GM19395 (cell line): ENCODE measurements around the gene BRD9.

ENCODE experiments used
- ATAC-seq: cut with Tn5 transposase; IDR thresholded peaks from one replicate; pipeline ENCODE4 v1.9.1; 2021; ENCODE audit warnings: mild to moderate bottlenecking, moderate library complexity; ENCODE audit not compliant: unreplicated experiment

BRD9 gene

GRCh38 chr5:905139-905642 lies 12.6 kb upstream of the BRD9 start:
- no peak for ATAC-seq

DNA sequence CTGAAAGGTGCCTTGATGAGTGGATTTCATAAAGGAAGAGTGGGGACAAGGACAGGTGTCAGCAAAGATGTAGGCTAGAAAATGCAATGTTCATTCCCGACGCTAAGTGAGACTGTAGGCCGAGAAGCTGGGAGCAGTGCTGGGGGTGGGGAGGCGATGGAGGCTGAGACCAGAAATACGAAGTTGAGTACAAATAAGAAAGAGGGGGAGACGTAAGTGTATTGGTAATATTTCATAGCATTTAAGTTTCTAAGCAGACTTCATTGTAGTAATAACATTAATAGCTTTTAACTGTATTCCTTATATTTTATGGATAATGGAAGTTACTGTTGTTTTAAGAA lies 11.1 kb upstream of the BRD9 start:
- no peak for ATAC-seq

DNA sequence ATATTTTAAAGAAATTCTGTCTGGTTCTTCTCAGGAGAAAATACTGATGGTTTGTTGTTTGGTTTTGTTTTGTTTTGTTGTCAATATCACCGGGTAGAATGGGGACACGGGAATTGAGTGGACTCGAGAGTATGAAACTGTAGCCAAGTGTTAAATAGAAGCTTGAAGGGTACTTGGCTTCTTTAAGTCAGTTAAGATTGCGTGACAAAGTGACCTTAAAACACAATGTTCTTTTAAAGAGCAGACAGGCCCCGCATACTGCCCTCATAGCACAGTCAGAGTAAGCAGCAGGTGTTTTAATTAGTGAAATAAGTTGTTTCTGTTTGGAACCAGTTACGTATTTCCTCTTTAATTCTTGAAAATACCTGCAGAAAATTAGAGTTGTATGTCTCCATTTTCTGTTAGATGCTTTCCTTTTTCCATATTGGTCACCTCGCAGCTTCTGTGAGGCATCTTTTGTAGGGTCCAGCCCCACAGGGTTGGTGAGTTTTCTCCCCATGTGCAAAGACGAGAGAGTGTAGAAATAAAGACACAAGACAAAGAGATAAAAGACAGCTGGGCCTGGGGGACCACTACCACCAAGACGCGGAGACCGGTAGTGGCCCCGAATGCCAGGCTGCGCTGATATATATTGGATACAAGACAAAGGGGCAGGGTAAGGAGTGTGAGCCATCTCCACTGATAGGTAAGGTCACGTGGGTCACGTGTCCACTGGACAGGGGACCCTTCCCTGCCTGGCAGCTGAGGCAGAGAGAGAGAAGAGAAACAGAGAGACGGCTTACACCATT lies 9.7 kb upstream of the BRD9 start:
- ATAC-seq: no peak

DNA sequence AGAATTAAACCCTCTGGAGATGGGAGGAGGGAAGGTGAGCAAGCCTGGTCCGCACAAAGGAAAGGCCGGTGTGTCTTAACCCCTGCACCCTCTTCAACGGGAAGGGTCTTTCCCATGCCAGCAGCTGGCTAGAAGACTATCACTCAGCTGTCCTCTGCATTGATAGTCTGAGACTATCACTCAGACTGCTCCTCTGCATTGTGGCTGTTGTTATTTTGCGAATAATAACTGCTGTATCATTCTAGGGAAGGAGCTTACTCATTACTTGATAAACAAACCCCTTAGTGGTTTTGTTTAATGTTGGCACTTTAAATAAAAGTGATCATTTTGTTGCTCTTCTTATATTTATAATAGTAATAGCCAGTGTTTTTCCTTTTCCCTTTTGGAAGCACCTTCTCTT lies 8.2 kb upstream of the BRD9 start:
- ATAC-seq: no peak

GRCh38 chr5:893711-894110 lies 1.1 kb upstream of the BRD9 start:
- no peak for ATAC-seq

DNA sequence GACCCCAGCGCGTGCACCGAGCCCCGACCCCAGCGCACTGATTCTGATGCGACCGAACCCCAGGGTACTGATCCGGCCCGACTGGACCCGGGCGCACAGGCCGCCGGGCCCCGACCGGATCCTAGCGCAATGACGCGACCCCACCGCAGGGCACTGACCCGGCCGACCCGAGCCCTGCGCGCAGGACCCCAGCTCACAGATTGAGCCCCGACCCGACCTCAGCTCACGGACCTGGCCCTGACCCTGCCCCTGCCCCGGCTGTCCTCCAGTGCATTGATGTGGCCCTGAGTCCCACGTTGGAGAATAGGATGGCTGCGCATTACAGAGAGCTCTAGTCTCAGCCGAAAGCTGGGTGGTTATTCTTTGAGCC lies 521 bp upstream of the BRD9 start:
- peak; percentile 20 for ATAC-seq

DNA sequence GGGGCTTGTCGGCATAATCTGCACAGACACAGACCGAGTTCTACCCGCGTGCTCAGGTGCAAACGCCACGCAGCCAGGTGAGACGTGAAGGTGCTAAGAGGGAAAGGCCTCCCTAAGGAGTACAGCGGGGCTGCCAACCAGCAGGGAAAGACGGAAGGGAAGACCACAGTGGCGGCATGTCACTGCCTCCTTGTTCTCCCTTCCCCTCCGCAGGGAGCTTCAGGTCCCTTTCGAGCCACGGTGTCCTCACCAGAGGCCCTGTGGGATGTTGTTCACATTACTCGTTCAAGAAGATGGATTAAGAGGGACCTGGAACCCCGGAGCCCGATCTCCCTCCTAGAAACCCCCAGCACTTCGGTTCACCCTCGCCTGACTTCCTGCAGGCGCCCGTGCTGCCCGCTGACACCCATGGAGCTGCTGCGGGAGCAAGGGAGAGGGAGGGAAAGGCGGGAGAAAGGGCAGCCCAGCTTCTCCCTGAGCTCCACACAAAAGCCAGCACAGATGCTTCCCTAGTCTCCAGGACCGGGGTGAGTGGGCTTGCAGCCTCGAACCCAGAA lies 686 bp downstream of the BRD9 start:
- peak; percentile 21 for ATAC-seq

GRCh38 chr5:891117-891836 lies 1.3 kb downstream of the BRD9 start:
- no peak for ATAC-seq

DNA sequence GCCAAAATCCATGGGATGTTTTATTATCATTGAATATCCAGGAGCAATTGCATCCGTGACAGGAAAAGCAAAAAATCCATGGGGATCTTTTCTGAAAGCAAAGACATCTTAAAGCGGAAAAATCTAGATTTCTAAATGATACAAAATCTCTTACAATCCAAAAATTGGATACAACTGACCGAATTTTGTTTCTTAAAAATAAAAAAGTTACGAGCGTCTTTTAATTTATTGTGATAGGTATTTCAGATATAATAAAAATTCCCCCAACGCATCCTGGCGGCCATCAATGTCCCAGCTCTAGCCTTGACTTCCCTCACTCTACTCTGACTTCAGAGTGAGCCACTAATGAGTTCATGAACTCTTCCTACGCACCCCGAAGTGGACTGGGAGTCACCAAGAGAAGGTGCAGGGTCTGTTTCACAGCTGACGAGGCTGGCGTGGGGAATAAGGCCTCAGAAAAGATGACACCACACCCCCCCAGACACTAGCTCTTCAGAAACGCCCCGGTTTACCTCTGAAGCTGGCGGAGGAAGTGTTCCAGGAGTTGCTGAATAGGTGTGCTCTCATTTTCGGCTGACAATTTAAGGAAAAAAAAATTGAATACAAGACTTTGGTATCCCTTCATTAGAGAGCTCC lies 3.4 kb downstream of the BRD9 start:
- ATAC-seq: no peak

DNA sequence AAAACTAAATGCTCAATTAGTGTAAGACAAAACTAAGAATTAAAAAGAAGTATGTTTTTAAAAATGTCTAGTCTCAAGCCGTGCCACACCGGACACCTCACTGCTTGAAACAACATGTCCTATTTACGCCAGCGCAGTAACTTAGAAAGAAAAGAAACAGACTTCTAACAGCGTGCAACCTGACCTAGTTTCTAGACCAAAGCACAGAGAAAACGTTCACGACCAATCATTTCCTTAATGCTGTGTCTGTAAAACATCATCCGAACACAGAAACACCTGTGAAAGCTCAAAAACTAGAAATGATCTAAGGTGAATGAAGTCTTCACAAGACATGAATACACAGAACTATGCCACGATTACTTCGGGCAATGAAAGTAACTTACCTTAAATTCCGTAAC lies 4.0 kb downstream of the BRD9 start:
- no peak for ATAC-seq

- ATAC-seq: no peak
Measured at GRCh38 chr5:887947-888637, 4.5 kb downstream of the BRD9 start.

- ATAC-seq: no peak
Measured at GRCh38 chr5:886716-887325, 5.8 kb downstream of the BRD9 start.

DNA sequence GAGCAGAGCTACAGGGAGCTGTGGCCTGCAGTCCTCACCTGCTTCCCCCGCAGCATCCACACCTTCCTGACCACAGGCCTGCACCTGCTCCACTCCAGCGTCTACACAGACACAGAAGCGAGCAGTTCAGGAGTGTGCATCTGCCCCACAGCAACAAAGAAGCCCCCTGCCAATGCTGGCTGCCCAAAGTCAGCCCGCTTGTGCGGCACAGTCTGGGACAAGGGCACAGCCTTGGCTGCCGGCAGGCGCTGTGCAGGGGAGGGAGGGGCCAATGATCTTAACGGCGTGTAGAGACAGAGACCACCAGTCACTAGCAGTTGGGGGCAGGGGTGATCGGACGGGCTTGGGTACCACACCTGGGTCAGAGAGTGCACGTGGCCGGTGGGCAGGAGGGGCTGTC lies 6.6 kb downstream of the BRD9 start:
- ATAC-seq: no peak

DNA sequence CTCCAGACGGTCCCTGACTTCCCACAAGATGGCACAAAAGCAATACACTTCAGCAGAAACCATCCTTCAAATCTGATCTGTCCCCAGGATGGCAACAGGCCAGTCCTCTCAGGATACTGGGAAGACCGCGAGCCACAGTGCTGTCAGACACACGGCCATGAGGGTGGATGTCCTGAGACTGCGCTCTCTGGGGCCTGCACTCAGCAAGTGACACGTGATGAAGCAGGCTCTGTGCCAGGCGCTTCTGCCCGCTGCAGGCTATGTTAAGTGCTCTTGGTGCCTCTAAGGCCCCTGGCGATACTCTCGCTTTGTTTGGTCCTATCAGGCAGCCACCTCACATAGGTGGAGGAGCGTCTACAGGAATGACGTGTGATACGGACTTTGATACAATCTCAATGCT lies 7.1 kb downstream of the BRD9 start:
- ATAC-seq: no peak

DNA sequence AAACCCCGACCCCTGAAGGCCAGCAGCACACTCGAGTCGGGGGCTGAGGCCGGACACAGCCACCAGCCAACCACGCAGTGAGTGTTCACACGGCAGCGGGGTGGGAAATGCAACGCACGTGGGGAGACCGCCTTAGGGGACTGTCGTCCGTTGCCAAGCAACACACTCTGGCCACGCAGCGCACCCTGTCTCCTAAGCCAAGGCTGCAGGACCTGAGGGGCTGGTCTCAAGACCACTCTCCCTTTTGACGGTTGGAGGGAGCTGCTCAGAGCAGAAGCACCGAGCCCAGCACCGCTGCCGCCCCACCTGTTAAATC lies 7.5 kb downstream of the BRD9 start:
- ATAC-seq: no peak

- no peak for ATAC-seq
Measured at GRCh38 chr5:884345-885126, 8.1 kb downstream of the BRD9 start.

- no peak for ATAC-seq
Measured at GRCh38 chr5:883475-884181, 9.0 kb downstream of the BRD9 start.

DNA sequence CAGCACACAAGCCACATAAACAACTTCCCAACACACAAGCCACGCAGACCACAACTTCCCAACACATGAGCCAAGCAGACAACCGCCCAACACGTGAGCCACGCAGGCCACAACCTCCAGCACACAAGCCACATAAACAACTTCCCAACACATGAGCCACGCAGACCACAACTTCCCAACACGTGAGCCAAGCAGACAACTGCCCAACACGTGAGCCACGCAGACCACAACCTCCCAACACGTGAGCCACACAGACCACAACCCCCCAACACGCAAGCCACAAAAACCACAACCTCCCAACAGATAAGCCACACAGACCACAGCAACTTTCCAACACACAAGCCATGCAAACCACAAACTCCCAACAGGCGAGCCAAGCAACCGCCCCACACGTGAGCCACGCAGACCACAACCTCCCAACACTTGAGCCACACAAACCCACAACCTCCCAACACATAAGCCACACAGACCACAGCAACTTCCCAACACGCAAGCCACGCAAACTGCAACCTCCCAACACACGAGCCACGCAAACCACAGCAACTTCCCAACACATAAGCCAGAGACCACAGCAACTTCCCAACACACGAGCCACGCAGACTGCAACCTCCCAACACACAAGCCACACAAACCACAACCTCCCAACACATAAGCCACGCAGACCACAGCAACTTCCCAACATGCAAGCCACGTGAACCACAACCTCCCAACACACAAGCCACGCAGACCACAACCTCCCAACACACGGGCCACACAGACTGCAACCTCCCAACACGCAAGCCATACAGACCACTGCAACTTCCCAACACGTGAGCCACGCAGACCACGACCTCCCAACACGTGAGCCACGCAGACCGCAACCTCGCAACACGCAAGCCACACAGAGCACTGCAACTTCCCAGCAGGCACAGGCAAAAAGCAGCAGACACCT lies 10.1 kb downstream of the BRD9 start:
- ATAC-seq: no peak
